NCI-H82 treated with DMSO at 0.1 percent for 48 hours (cell line): ENCODE data around the gene STX1A.
"Not testable (repeated sequence)": the region's sequence is repeated elsewhere in the genome, so short reads cannot be mapped to it uniquely, and the experiment has no call there.

Source experiments
- DNase-seq: peaks from one replicate; lab custom pipeline; 2025; ENCODE audit not compliant: unreplicated experiment; lab: John Stamatoyannopoulos, UW

STX1A gene

GRCh38 chr7:73683788-73684693 is 35.4 kb downstream of the STX1A start:
- DNase-seq, result no peak

GRCh38 chr7:73683056-73683787 is 36.2 kb downstream of the STX1A start, which contains the start of the genes BUD23 and DNAJC30:
Gene BUD23 (plus strand): TSS chr7:73683597. CDS start chr7:73683626, 29 bp downstream.
Gene DNAJC30 (minus strand): TSS chr7:73683453. CDS start chr7:73683423, 30 bp downstream.
- peak; percentile 78 for DNase-seq

GRCh38 chr7:73682745-73683055 is 36.8 kb downstream of the STX1A start:
- no peak for DNase-seq

GRCh38 chr7:73681031-73681430 is 38.4 kb downstream of the STX1A start:
- DNase-seq, result no peak

GRCh38 chr7:73680501-73680900 is 39.0 kb downstream of the STX1A start:
- DNase-seq, result no peak

GRCh38 chr7:73679709-73680108 is 39.8 kb downstream of the STX1A start:
- no peak for DNase-seq

GRCh38 chr7:73678862-73679261 is 40.6 kb downstream of the STX1A start:
- DNase-seq, result no peak

- DNase-seq, result not testable (repeated sequence)
Observed at GRCh38 chr7:73676062-73676461, 43.4 kb downstream of the STX1A start.

GRCh38 chr7:73674468-73675124 is 44.9 kb downstream of the STX1A start:
- DNase-seq, result no peak

- no peak for DNase-seq
Observed at GRCh38 chr7:73671857-73672445, 47.5 kb downstream of the STX1A start.

- DNase-seq, result no peak
Observed at GRCh38 chr7:73671322-73671661, 48.2 kb downstream of the STX1A start.

GRCh38 chr7:73669858-73670385 is 49.5 kb downstream of the STX1A start:
- no peak for DNase-seq

- no peak for DNase-seq
Observed at GRCh38 chr7:73669288-73669701, 50.2 kb downstream of the STX1A start.

- DNase-seq, result no peak
Observed at GRCh38 chr7:73668886-73669230, 50.6 kb downstream of the STX1A start.

GRCh38 chr7:73668103-73668885 is 51.2 kb downstream of the STX1A start:
- peak; percentile 31 for DNase-seq

GRCh38 chr7:73667344-73668102 is 51.9 kb downstream of the STX1A start, which contains the start of gene VPS37D:
Gene VPS37D (plus strand): TSS chr7:73667831. CDS start chr7:73667959, 128 bp downstream.
- peak; percentile 23 for DNase-seq

GRCh38 chr7:73663033-73663432 is 56.4 kb downstream of the STX1A start:
- no peak for DNase-seq

- DNase-seq, result not testable (repeated sequence)
Observed at GRCh38 chr7:73660594-73660993, 58.9 kb downstream of the STX1A start.

- no peak for DNase-seq
Observed at GRCh38 chr7:73659983-73660382, 59.5 kb downstream of the STX1A start.
